ENCODE data around the gene GRM8. TPM values are rescaled to one million over a fixed set of nuclear protein-coding genes. Genes with fewer than 3 reads are reported as not detected.

Gene GRM8
- total and polyA plus RNA-seq, 9 of the 15 experiments (the other 6 are each of a cell fraction or from before 2014, with no cell fraction given), result 0.13 TPM; not detected in 7

DNA sequence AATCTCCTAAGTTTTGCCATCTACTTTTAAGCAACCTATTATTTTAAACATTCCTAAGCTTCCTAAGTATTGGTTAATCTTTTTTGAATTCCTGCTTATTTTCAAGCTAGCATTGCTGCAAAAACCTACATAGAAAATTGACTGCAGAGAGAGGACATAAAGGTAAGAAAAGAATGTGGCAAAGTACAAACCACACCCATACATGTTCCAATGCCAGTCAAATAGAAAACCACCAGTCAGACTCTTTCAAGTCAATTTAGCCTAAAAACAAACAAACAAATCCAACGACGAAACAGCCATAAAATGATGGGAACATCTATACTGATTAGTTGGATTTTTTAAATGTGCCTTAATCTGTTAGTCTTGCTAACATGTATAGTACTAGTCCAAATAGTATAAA is 804.8 kb downstream of the GRM8 start:
- TF ChIP-seq, protein P1, sequence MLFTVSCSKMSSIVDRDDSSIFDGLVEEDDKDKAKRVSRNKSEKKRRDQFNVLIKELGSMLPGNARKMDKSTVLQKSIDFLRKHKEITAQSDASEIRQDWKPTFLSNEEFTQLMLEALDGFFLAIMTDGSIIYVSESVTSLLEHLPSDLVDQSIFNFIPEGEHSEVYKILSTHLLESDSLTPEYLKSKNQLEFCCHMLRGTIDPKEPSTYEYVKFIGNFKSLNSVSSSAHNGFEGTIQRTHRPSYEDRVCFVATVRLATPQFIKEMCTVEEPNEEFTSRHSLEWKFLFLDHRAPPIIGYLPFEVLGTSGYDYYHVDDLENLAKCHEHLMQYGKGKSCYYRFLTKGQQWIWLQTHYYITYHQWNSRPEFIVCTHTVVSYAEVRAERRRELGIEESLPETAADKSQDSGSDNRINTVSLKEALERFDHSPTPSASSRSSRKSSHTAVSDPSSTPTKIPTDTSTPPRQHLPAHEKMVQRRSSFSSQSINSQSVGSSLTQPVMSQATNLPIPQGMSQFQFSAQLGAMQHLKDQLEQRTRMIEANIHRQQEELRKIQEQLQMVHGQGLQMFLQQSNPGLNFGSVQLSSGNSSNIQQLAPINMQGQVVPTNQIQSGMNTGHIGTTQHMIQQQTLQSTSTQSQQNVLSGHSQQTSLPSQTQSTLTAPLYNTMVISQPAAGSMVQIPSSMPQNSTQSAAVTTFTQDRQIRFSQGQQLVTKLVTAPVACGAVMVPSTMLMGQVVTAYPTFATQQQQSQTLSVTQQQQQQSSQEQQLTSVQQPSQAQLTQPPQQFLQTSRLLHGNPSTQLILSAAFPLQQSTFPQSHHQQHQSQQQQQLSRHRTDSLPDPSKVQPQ (CRISPR knock-in tag; IDR thresholded peaks at IDR 0.05; ENCODE audit: borderline replicate concordance), result no peak
- no peak for TF ChIP-seq MCM5 (IDR thresholded peaks at IDR 0.05; ENCODE audit: low read depth)
- Histone ChIP-seq H3K4me2 (ENCODE audit: insufficient read depth, low read length) (no peak overlapping the region), H3K79me2 (ENCODE audit: control insufficient read depth, insufficient read depth, low read length) (no peaks in the 10 kb centered on the region), H3K4me1 (replicated peaks in 1 of 2; ENCODE audit: control insufficient read depth in 2 of 2, insufficient read depth in 2 of 2, low read length in 2 of 2) (no peaks in the 10 kb centered on the region), H4K20me1 (replicated peaks; ENCODE audit: control insufficient read depth, insufficient read depth, low read length) (no peaks in the 10 kb centered on the region), H2AFZ (ENCODE audit: low read depth, low read length) (no peak overlapping the region), H3K4me3 (no peak overlapping the region), H3K27ac (ENCODE audit: extremely low read depth, low read depth, low read length) (no peak overlapping the region), H3K9ac (ENCODE audit: insufficient read depth in 1 of 2, low read depth in 2 of 2, low read length in 2 of 2) (no peak overlapping the region), H3K27me3 (ENCODE audit: control insufficient read depth in 2 of 2, insufficient read depth in 2 of 2, low read length in 2 of 2) (no peaks in the 10 kb centered on the region), H3K9me3 (replicated peaks; ENCODE audit: control insufficient read depth, insufficient read depth, low read depth, low read length) (no peaks in the 10 kb centered on the region), H3K36me3 (ENCODE audit: control insufficient read depth, insufficient read depth, low read length) (no peaks in the 10 kb centered on the region), H3K9me1 (ENCODE audit: control insufficient read depth, insufficient read depth, low read length) (no peaks in the 10 kb centered on the region)
- in situ Hi-C loops (cut with MboI), result no loop called here
- FAIRE-seq, result no peak
- ATAC-seq, result no peak
- no TSS peak for BruUV-seq (replicated peaks)
- intact Hi-C loops (cut with micrococcal nuclease), result no loop called here
- ChIA-PET POLR2A (no interaction called here), CTCF (ENCODE audit: low intra/inter-chr PET ratio) (no interaction called here)
- DNase-seq (ENCODE audit: extremely low read depth in 1 of 4, low spot score in 3 of 4), result no peak
- 0% methylated on average over 2 of the region's 2 CpGs for WGBS (ENCODE audit: insufficient coverage, low coverage, missing lambda C conversion rate)

DNA sequence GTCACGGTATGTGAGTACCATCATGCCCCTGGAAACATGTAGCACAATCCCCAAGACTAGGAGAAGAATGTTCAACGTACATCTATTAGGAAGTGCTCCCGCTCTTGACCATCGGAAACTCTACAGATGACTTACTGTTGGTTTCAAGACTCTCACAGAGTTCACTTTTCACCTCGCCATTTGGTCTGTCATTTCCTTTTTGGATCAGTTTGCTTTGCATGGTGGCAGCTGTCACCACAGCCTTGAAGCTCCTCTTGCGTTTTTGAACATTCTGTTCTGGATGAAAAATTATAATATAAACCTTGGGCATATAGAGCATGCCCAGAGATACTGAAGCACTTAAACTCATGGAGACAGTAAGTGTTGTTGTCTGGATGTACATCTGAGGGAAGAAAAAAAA is 806.8 kb downstream of the GRM8 start:
- Histone ChIP-seq H3K79me2 (ENCODE audit: control insufficient read depth, insufficient read depth, low read length) (no peaks in the 10 kb centered on the region), H3K27ac (ENCODE audit: extremely low read depth, low read depth, low read length) (no peak overlapping the region), H3K4me1 (replicated peaks in 1 of 2; ENCODE audit: control insufficient read depth in 2 of 2, insufficient read depth in 2 of 2, low read length in 2 of 2) (no peaks in the 10 kb centered on the region), H3K36me3 (ENCODE audit: control insufficient read depth, insufficient read depth, low read length) (no peaks in the 10 kb centered on the region), H3K9me3 (replicated peaks; ENCODE audit: control insufficient read depth, insufficient read depth, low read depth, low read length) (0 out of 2 replicates have a peak, but pooled peaks cover 1% of the 10 kb centered on the region), H2AFZ (ENCODE audit: low read depth, low read length) (no peak overlapping the region), H3K4me2 (ENCODE audit: insufficient read depth, low read length) (no peak overlapping the region), H3K9ac (ENCODE audit: insufficient read depth in 1 of 2, low read depth in 2 of 2, low read length in 2 of 2) (no peak overlapping the region), H3K4me3 (no peak overlapping the region), H3K9me1 (ENCODE audit: control insufficient read depth, insufficient read depth, low read length) (no peaks in the 10 kb centered on the region), H4K20me1 (replicated peaks; ENCODE audit: control insufficient read depth, insufficient read depth, low read length) (no peaks in the 10 kb centered on the region), H3K27me3 (ENCODE audit: control insufficient read depth in 2 of 2, insufficient read depth in 2 of 2, low read length in 2 of 2) (no peaks in the 10 kb centered on the region)
- in situ Hi-C loops (cut with MboI) (no loop called here), intact Hi-C loops (cut with micrococcal nuclease) (no loop called here)
- WGBS (ENCODE audit: insufficient coverage, low coverage, missing lambda C conversion rate), result 2% methylated on average over 6 of the region's 6 CpGs
- DNase-seq (ENCODE audit: extremely low read depth in 1 of 4, low spot score in 3 of 4), result no peak
- TF ChIP-seq GABPB2 (CRISPR knock-in tag; conservative IDR thresholded peaks at IDR 0.05), result no peak
- TF ChIP-seq HIVEP1 (CRISPR knock-in tag; IDR thresholded peaks at IDR 0.05), result no peak
- TF ChIP-seq MCM3 (IDR thresholded peaks at IDR 0.05), result no peak
- ChIA-PET CTCF (ENCODE audit: low intra/inter-chr PET ratio) (no interaction called here), POLR2A (no interaction called here)
- ATAC-seq, result no peak
- no TSS peak for BruUV-seq (replicated peaks)
- no peak for FAIRE-seq

Data from K562 (cell line).